ENCODE results near the gene AKR1E2.
A peak's percentile ranks its signal among the peaks of the same experiment; 100 is the strongest.

AKR1E2 gene

DNA sequence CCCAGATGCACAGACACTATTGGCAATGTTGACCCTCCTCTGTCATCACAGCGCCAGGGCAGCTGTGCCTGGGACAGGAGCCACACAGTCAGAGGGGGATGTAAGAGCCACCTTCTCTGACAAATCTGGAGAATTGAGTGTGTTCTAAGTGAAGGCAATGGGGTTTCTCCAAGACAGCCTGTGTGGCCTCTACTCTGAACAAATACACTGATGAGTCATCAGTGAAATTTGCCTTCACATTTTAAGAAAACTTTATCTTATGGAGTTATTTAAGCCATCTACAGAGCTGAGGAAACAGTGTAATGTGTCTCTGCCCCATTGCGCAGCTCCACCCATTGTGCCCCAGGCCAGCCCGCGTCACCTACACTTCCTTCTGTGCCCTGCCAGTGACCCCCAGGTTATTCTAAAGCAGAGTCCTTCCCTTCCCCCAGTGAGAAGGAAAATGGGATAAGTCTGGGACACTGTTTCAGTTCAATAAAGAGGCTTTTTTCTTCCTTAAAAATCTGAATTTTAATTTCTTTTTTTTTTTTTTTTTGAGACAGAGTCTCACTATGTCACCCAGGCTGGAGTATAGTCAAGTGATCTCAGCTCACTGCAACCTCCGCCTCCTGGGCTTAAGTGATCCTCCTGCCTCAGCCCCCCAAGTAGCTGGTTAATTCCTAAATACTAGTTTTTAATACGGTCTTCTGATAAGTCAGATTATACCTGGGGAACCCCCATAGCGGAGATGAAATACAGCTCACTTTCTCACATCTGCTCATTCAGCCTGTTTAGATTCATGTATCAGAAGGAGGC lies 21.8 kb downstream of the AKR1E2 start:
- no peak for DNase-seq

DNA sequence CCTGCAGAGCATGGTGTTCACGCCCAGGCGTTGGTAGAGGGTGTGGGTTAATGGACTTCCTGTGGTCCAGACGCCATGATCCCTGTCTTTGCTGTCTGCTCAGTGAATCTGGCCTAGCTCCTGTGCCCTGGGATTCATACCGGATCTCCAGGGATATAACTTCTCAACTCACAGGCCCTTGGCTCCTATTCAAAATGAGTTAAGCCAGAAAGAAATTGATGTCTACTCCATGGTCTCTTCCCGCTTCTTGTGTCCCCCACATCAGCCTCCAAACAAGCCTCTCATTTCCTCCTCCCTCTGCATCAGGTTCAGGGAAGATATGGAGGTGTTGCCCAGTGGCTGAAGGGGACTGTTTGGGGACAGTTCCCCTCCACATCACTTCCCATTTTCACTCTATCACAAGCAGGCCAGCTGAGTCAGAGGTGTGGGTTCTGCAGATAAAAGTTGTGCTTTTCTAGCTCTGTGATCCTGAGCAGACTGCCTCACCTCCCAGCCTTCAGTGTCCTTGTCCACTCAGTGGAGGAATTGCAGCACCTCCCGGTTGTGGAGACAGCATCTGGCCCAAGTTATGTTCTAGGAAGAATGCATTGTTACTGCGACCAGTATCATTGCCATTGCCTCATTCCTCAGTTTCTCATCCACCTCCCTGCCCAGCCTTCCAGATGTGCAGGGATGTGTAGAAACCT lies 22.5 kb downstream of the AKR1E2 start:
- no peak for DNase-seq

DNA sequence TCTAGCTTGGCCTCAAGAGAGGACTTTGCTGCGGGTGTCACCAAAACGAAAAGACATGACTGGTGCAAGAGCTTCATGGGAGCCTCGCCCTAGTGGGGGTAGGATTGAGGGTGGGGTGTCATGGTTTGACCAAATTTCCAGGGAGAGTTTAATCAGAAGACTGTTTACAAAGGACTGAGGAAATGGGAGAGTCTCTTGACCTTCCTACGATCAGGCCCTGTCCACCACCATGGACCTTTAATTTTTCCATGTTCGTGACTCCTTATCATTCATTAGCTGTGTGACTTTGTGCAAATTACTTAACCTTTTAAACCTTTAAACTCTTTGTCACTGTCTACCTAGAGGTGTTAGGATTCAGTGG lies 23.0 kb downstream of the AKR1E2 start:
- no peak for DNase-seq

DNA sequence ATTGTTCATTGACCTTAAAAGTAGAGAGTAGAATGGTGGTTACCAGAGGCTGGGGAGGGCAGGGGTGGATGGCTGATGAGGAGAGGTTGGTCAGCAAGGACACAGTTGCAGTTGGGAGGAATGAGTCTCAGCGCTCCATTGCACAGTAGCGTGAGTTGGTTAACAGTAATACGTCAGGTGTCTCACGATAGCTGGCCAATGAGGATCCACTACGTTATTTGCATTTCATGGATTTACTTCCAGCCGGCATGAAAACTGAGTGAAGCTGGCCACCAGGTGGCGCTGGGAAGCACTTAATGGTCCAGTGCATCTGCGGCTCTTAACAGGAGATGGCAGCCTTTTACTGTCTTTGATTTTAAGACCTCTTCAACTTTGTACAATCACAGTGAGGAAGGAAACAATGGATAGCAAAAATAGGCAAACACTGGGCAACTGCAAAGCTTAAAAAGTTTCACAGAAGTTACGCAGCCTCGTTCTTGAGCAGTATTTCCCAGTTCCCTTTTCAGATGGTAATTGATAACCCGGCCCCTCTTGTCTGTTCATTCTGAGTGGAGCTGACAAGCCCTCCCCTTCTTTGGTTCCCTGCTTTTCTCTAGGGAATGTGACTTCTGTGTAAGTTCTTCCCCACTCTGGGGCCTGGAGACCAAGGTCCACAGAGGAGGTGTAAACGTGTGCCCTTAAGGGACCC lies 23.7 kb downstream of the AKR1E2 start:
- peak; percentile 91 for DNase-seq

DNA sequence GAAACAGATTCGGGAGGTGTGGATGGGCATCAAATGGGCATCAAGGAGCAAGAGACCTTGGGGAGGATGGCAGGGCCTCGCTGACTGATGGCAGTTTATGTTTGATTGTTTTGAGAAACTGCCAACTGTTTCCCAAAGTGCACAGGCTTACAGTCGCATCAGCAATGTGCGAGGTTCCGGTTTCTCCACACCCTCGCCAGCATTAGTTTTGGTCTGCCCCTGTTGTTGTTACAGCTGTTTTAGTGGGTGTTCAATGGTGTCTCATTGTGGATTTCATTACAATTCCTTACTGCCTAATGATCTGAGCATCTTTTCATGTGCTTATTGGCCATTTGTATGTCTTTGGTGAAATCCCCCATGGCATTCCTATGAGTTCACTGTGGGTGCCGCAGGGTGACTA lies 24.4 kb downstream of the AKR1E2 start:
- no peak for DNase-seq

DNA sequence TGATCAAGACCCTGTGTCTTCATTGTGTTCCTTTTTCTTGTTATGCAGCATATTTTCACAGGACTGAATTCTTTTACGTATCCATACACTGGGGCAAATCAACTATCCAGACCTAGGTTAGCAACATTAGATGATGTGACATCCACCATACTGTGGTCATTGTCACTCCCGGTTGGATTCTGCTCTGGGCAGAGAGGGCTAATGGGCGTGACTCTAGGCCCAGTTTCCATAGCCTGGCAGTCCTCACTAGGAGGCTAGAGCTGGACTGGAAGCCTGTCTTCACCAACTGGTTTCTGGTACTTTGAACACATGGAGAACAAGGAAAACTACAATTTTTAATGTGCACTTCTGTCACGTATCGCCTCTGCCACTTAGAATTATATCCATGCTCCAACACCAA lies 25.2 kb downstream of the AKR1E2 start:
- DNase-seq, result no peak

DNA sequence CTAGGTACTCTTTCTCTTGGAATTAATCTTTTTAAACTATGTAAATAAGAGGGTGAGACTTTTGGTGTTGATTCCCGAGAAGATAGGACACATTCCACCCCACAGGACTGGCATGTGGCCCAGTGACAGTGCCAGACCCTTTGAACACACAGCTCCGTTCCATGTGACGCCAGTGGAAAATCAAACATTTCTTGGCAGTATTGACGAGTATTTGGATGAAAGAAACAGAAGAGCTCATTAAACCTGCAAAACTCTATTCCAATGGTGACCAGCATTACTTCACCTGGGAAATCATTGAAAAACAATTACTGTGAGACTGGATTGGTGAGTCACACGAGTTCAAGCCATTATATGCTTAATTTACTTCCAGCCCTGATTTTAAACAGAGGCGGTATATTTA lies 25.8 kb downstream of the AKR1E2 start:
- no peak for DNase-seq

DNA sequence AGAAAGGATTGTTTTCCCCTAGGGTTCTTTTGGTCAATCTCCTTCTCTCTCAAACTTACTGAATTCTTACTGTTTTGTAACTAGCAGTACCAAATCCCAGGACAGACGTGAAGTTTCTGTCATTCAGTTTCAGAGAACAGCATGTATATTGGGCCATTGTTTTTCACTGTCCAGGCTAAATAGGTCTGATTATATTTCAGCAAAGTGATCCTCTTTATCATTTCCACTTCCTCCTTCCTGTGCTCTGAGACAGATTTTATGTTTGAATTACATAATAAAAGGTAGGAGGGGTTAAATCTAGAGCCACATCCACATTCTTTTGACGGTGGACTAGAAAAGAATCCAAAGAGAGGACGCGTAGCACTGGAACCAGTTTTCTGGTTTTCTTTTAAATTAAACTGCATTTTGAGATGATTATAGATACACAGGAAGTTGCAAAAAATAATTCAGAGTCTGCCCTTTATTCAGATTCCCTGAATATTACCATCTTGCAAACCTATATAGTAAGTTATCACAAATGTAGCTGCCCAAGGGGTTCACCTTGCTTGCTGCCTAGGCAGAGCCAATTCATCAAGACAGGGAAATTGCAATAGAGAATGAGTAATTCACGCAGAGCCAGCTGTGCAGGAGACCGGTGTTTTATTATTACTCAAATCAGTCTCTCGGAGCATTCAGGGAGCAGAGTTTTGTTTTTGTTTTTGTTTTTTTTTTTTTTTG lies 40.1 kb downstream of the AKR1E2 start:
- DNase-seq, result no peak

DNA sequence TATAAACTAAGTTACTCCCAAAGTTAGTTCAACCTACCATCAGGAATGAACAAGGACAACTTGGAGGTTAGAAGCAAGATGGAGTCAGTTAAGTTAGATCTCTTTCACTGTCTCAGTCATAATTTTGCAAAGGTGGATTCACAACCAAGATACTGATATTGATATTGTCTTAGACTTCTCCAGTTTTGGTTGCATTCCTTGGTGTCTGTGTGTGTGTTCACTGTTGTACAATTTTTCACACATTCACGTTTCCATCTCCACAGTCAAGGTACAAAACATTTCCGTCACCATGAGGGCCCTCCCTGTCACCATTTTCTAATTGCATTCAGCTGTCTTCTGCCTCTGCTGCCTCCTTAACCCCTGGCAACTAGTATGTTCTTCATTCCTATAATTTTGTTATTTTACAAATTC lies 41.1 kb downstream of the AKR1E2 start:
- DNase-seq, result no peak

DNA sequence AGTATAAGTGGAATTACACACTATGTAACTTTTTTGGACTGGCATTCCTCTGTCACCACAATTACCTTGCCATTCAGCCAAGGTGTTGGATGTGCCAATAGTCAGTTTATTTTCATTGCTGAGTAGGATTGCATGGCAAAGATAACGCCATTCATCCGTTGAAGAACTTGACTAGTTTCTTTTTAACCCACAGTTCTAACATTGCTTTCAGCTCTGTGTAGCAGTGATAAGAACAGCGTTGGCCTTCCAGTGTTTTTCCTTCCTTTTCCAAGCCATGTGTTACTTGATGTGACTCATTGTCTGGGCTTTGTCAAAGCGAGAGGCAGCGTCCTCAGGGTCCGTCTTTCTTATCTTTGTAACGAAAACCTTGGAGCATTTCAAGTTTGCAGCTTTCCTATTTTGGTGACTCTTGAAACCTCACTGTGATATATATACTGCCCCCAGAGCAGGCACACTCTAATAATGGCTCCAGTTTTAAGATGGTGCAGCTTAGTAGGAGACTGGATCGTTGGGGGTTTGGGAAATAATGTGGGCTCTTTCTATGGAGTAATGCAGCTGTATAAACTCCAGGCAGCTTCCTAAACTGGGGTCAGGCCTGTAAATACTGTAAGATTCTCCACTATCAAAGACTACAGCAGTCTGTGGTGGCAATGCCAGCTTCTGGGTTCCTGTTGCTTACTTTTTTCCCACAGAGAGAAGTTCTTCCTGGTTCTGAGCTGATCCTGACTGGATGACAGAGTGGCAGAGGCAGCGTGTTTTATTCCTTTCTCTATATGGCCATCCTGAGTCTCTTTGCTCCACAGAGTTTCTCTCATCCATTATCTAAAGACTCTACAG lies 41.7 kb downstream of the AKR1E2 start:
- DNase-seq, result no peak

DNA sequence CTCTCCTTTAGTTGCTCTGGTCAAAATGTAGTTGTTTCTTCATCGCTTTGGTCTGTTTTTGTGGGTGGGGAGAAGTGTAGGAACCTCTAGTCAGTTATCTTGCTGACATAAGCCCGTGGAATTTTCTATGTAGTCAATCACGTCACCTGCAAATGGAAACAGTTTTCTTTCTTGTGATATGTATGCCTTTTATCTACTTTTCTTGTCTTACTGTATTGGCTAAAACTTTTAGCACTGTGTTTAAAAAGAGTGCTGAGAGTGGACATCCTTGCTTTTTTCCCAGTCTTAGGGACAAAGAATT lies 42.3 kb downstream of the AKR1E2 start:
- DNase-seq, result no peak

DNA sequence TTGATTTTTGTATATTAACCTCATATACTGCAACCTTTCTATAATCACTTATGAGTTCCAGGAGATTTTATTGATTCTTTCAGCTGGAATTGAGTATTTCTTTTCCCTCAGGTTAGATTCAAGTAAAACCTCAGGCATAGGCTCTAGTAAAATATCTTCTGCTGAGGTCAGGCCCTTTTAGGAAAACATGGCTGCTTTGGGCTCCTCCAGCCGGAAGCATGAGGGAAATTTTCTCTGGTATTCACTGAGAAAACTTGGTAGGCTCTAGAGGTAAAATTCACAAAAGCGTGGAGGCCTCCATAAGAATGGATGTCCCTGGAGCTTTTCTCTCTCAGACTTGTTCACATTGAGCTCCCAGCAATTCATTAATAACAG lies 56.7 kb downstream of the AKR1E2 start:
- no peak for DNase-seq

DNA sequence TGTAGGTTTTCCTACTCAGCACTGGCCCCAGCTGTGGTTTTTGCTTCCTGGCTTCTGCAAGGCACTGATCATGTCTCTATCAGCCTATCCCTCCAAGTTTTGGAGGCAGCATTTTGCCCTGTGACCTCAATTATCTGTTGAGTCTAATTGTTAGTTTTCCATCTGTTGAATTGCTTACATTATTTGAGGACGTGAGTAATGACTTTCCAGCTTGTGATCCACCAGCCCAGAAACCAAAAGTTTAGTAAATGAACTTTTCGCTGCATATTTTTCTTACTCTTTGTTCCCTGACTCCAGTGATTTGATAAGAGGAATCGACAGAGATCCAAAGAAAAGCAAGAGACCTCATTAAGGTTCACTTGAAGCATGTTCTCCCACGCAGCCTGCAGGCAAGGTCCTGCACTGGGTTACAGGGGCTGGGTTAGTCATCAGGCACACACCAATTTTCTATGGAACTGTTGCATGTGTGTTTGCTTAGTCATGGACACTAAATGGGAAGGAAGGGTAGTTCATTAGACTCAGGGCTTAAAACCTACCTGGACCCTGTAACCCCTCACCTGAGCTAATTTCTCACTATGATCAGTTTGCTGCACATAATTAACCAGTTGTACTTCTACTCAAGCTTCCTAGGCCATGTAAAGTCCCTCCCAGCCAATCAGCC lies 57.2 kb downstream of the AKR1E2 start:
- no peak for DNase-seq

DNA sequence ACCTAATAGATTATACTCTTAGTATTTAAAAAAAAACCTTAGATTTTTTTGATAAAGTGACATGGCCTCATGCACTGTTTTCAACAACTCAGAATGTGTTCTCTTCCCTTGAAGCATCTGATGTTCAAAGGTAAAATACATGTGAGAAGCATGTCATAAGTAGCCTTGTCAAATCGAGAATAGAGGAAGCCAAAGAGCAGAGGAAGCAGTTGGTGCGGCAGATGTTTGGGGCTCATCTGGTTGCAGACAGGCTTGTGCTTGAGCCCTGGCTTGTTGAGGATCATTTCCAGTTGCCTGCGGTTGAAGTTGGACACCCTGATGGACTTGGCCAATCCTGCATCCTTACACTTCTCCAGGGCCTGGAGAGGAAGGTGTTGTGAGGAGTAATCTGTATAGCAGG lies 59.2 kb downstream of the AKR1E2 start:
- no peak for DNase-seq

DNA sequence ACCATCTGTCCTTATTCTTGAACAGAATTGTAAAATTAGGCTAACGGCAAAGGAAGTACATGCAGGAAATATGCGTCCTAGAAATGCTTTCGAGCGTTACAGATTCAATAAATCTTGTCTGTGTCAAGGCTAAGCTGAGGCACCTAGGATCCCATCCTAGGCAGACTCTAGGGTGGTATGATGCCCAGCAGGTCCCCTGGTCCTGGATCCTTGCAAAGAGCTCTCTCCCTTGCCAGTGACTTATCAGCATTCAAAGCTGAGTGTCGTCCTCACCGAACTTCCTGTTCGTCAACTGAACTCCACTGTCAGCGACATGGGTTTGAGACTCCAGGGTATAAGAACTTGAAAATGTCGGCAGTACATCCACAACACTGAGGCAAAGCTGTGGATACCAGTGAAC lies 61.5 kb downstream of the AKR1E2 start:
- DNase-seq, result no peak

DNA sequence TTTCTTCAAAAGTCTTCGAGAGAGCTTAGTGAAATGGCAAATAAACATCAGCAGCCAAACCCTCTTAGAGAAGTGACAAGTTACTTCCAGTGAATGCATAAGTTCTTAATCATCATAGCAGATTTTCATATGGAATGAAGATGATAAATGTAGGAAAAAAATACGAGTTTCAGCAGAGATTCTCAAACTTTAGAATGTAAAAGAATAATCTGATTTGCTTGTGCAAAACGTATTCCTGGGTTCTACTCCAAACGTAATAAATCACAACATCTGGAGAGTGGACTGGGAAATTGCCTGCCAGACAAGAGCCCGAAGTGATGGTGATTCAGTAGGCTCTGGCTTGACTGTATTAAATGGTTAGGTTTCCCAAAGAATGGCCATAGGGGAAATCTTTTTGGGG lies 62.2 kb downstream of the AKR1E2 start:
- DNase-seq, result no peak

DNA sequence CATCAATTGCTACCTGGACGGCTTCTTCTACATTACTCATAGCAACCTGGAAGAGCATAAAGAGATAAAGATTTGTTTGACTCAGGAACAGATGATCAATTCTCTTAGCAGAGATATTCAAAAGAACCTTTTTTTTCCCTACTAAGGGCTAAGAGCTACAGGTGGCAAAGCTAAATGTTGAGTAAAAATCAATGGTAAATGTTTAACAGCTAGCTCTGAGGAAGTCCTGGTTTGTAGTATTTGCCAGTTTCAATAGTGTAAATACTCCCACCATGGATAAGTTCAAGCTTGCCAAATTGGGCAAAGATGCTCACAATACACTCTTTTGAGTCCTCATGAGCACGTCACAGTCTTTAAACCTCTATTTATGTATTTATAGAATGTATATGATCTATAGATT lies 64.0 kb downstream of the AKR1E2 start:
- DNase-seq, result no peak

DNA sequence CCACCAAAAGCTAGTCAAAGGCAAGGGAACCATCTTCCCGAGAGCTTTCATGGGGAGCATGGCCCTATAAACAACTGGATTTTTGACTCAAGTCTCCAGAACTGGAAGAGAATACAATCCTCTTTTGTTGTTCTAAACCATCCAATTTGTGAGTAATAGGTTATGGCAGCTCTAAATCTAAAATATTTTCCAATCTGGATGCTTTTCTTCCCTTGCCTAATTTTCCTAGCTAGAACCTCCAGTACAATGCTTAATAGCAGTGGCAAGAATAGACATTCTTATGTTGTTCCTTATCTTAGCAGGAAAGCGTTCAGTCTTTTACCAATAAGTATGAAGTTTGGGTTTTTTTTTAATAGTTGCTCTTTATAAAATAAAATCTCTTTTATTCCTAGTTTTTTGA lies 66.7 kb downstream of the AKR1E2 start:
- no peak for DNase-seq

DNA sequence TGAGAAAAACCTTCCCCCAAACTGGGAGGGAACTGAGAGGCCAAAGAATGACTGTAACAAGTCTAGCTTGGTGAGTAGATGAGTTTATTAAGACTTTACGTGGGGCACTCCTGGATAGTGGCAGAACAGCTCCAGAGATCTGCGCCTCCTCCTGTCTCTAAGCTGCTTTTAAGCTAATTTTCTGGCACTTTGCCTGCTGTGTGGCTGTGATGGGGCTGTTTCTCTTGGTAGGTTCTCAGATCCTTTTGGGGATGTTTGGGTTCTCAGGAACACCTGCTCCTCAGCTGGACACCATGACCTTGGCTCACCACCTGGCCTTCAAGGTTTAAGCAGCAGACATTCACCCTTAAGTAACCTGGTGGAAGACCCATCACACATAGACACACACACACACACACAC lies 68.3 kb downstream of the AKR1E2 start:
- no peak for DNase-seq

All from NCI-H146 (cell line).